ENCODE results near the gene DUOX1. TPM values are rescaled to one million over a fixed set of nuclear protein-coding genes. Genes with fewer than 3 reads are reported as not detected.
"Not testable (repeated sequence)": the region's sequence is repeated elsewhere in the genome, so short reads cannot be mapped to it uniquely, and the experiment has no call there.

DUOX1 gene
- total RNA-seq, 1 donor from 2014 or later: not detected

DNA sequence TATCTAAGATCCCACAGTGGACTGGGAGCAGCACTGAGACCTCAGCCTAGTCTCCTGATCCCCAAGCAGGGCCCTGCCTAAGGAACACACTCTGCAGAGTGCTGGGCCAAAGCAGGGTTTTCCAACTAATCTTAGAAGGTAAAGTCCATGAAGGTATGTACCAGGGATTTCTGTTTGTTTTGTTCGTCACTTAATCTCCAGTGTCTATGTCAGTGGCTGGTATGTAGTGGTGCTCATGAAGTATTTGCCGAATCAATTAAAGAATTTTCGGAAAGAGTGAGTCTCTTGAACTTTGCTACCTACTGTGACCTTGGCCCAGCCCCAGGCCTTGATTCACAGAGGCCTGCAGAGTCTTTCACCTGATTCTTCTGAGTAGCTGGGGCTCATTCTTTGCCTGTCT, 1.7 kb downstream of the DUOX1 start:
- Mint-ChIP-seq H3K4me3 (ENCODE audit: unreplicated experiment) (no peak overlapping the region), H3K27ac (ENCODE audit: unreplicated experiment) (no peak overlapping the region), H3K27me3 (ENCODE audit: unreplicated experiment) (peaks cover 73% of the 10 kb centered on the region), H3K4me1 (ENCODE audit: unreplicated experiment) (peaks cover 10% of the 10 kb centered on the region), H3K36me3 (ENCODE audit: unreplicated experiment) (no peaks in the 10 kb centered on the region), H3K9me3 (ENCODE audit: unreplicated experiment) (no peaks in the 10 kb centered on the region)
- TF ChIP-seq, protein P1, sequence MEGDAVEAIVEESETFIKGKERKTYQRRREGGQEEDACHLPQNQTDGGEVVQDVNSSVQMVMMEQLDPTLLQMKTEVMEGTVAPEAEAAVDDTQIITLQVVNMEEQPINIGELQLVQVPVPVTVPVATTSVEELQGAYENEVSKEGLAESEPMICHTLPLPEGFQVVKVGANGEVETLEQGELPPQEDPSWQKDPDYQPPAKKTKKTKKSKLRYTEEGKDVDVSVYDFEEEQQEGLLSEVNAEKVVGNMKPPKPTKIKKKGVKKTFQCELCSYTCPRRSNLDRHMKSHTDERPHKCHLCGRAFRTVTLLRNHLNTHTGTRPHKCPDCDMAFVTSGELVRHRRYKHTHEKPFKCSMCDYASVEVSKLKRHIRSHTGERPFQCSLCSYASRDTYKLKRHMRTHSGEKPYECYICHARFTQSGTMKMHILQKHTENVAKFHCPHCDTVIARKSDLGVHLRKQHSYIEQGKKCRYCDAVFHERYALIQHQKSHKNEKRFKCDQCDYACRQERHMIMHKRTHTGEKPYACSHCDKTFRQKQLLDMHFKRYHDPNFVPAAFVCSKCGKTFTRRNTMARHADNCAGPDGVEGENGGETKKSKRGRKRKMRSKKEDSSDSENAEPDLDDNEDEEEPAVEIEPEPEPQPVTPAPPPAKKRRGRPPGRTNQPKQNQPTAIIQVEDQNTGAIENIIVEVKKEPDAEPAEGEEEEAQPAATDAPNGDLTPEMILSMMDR (IDR thresholded peaks at IDR 0.05): no peak
- DNase-seq (ENCODE audit: extremely low spot score, unreplicated experiment): no peak

DNA sequence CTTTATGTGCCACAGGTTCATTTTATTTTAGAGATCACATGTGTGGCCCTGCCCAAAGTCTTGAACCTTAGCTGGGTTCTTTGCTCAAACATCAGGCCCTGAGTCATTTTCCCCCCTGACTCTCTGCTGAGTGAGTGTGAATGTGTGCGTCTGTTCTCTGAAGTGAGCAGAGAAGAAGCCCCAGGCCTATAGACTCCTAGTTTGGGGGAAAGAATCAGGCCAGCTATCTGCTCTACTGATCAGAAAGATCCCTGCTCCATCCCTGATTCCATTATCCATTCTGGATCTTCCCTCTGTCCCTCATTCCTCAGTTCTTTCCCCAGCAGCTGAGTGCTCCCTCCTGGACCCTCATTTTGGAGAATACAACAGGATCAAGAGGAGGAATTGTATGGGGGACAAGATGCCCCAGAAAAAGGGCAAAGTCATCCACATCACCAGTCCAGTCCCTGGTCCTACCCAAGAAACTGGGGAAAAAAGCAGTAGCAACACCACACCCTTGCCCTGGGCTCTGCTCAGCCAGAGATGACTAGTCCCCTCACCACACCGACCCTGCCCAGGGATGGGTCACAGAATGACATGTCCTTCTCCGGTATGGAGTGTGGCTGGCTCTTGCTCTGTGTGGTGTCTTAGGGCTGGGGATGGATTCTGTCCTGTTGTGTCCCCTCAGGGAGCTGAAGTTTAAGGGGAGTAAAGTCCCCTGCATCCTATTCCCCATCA, 3.2 kb downstream of the DUOX1 start:
- no peak overlapping the region for H3K4me3 Mint-ChIP-seq (ENCODE audit: unreplicated experiment)
- TF ChIP-seq, protein P1 (IDR thresholded peaks at IDR 0.05): no peak
- peaks cover 64% of the 10 kb centered on the region for H3K27me3 Mint-ChIP-seq (ENCODE audit: unreplicated experiment)
- no peaks in the 10 kb centered on the region for H3K36me3 Mint-ChIP-seq (ENCODE audit: unreplicated experiment)
- H3K27ac Mint-ChIP-seq (ENCODE audit: unreplicated experiment): no peak overlapping the region
- DNase-seq (ENCODE audit: extremely low spot score, unreplicated experiment): no peak
- H3K9me3 Mint-ChIP-seq (ENCODE audit: unreplicated experiment): no peaks in the 10 kb centered on the region
- H3K4me1 Mint-ChIP-seq (ENCODE audit: unreplicated experiment): peaks cover 10% of the 10 kb centered on the region

DNA sequence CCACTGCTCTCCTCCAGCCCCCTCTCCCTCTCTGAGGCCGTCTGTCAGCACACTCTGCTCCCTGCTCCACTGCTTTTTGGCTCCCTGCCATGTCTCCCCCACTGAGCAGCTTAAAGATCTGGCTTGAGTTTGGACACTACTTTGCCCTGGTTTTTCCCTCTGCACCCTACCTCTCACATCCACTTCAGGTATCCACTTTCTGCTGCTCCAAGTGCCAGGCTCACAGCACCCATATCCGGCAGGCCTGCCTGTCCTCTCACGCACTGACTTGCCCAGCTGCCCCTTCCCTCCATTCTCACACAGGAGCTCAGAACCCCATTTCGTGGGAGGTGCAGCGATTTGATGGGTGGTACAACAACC, 3.7 kb downstream of the DUOX1 start:
- H3K27me3 Mint-ChIP-seq (ENCODE audit: unreplicated experiment): peaks cover 58% of the 10 kb centered on the region
- no peak for DNase-seq (ENCODE audit: extremely low spot score, unreplicated experiment)

DNA sequence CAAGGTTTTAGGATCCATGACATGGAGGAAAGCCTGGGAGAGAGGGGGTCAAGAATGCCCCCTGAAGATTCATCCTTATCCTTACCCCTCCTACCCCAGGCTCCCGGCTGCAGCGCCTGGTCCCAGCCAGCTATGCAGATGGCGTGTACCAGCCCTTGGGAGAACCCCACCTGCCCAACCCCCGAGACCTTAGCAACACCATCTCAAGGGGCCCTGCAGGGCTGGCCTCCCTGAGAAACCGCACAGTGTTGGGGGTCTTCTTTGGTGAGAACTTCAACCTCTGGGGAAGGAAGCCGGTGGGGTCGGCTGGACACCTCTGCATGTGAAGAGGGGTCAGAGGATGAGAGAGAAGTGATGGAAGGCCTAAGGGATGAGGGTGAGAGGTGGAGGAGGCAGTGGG, 4.3 kb downstream of the DUOX1 start:
- Mint-ChIP-seq H3K27me3 (ENCODE audit: unreplicated experiment) (peaks cover 53% of the 10 kb centered on the region), H3K4me3 (ENCODE audit: unreplicated experiment) (no peak overlapping the region), H3K9me3 (ENCODE audit: unreplicated experiment) (no peaks in the 10 kb centered on the region), H3K36me3 (ENCODE audit: unreplicated experiment) (no peaks in the 10 kb centered on the region), H3K4me1 (ENCODE audit: unreplicated experiment) (peaks cover 10% of the 10 kb centered on the region), H3K27ac (ENCODE audit: unreplicated experiment) (no peak overlapping the region)
- no peak for DNase-seq (ENCODE audit: extremely low spot score, unreplicated experiment)
- TF ChIP-seq, protein P1 (IDR thresholded peaks at IDR 0.05): no peak

More for the DNA sequence above, 3.7 kb downstream of the DUOX1 start:
- H3K4me1 Mint-ChIP-seq (ENCODE audit: unreplicated experiment): peaks cover 10% of the 10 kb centered on the region
- no peaks in the 10 kb centered on the region for H3K36me3 Mint-ChIP-seq (ENCODE audit: unreplicated experiment)
- H3K4me3 Mint-ChIP-seq (ENCODE audit: unreplicated experiment): no peak overlapping the region
- H3K27ac Mint-ChIP-seq (ENCODE audit: unreplicated experiment): no peak overlapping the region
- TF ChIP-seq, protein P1 (IDR thresholded peaks at IDR 0.05): no peak
- H3K9me3 Mint-ChIP-seq (ENCODE audit: unreplicated experiment): no peaks in the 10 kb centered on the region

DNA sequence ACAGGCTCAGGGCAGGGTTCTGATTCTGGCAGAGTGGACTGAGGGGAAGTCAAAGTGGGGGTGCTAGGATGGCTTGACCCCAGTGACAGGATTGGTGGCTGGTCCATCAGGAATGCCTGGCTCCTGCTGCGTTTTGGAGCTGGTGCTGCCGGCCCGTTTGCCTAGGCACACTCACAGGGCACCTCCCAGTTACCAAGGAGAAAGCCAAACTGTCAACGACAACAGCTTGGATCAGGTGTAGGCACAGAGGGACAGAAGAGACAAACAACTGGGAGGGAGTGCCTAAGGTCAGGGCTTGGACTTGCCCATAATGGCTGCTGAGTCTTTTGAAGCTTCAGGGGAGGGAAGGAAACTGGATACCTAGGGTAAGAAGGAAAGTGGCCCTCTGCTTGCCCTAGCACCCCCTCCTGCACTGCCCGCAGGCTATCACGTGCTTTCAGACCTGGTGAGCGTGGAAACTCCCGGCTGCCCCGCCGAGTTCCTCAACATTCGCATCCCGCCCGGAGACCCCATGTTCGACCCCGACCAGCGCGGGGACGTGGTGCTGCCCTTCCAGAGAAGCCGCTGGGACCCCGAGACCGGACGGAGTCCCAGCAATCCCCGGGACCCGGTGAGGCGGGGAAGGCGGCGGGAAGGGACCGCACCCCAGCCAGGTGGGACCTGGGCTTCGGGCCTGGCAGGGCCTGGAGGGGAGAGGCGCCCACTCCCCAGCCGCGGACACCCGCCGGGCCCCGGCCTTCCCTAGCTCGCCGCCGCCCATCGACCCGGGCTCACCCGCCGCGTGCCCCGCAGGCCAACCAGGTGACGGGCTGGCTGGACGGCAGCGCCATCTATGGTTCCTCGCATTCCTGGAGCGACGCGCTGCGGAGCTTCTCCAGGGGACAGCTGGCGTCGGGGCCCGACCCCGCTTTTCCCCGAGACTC, 5.1 kb downstream of the DUOX1 start:
- Mint-ChIP-seq H3K9me3 (ENCODE audit: unreplicated experiment) (no peaks in the 10 kb centered on the region), H3K27me3 (ENCODE audit: unreplicated experiment) (peaks cover 52% of the 10 kb centered on the region), H3K4me3 (ENCODE audit: unreplicated experiment) (no peak overlapping the region), H3K4me1 (ENCODE audit: unreplicated experiment) (peaks cover 10% of the 10 kb centered on the region), H3K27ac (ENCODE audit: unreplicated experiment) (no peak overlapping the region), H3K36me3 (ENCODE audit: unreplicated experiment) (no peaks in the 10 kb centered on the region)
- DNase-seq (ENCODE audit: extremely low spot score, unreplicated experiment): no peak
- TF ChIP-seq, protein P1 (IDR thresholded peaks at IDR 0.05): no peak

DNA sequence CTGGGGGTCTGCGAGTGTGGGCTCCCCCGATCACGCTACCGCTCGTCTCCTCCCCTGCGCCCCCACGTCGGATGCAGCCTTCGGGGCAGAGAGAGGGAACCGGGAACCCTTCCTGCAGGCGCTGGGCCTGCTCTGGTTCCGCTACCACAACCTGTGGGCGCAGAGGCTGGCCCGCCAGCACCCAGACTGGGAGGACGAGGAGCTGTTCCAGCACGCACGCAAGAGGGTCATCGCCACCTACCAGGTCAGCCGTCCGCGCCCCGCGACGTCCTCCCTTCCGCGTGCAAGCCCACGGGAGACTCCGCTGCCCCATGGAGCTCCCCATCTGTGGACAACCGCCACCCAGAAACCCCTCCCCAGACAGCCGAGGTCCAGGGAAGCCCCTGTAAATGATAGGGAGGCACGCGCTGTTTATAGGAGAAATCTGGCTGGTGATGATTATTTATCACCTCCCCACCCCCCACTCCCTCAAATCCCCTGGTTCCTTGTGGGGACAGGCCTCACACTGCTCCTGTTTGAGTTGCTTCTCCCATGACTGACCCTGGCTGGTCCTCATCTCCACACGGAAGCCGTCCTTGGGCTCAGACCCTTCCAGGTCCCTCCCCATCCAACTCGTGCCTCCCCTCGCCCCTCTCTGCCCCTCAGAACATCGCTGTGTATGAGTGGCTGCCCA, 6.0 kb downstream of the DUOX1 start:
- H3K27me3 Mint-ChIP-seq (ENCODE audit: unreplicated experiment): peaks cover 45% of the 10 kb centered on the region
- not testable (repeated sequence) for H3K9me3 Mint-ChIP-seq (ENCODE audit: unreplicated experiment); H3K4me1 Mint-ChIP-seq (ENCODE audit: unreplicated experiment); H3K27ac Mint-ChIP-seq (ENCODE audit: unreplicated experiment); DNase-seq (ENCODE audit: extremely low spot score, unreplicated experiment); H3K36me3 Mint-ChIP-seq (ENCODE audit: unreplicated experiment); H3K4me3 Mint-ChIP-seq (ENCODE audit: unreplicated experiment)

Measured in osteocyte (in vitro differentiated cells).